Osteocyte (in vitro differentiated cells): ENCODE data around the gene GFOD2. TPM values are rescaled to one million over a fixed set of nuclear protein-coding genes. Genes with fewer than 3 reads are reported as not detected.

Experiments used
- DNase-seq: peaks from one replicate; pipeline ENCODE4 v3.0.0; 2021; ENCODE audit warnings: mixed read lengths; ENCODE audit not compliant: unreplicated experiment; ENCODE audit errors: extremely low spot score
- H3K27ac Mint-ChIP-seq: one replicate; pipeline ENCODE4 v1.8.0; 2021; ENCODE audit warnings: mild to moderate bottlenecking, mixed read lengths; ENCODE audit not compliant: unreplicated experiment
- H3K27me3 Mint-ChIP-seq: one replicate; pipeline ENCODE4 v1.8.0; 2021; ENCODE audit warnings: mixed read lengths; ENCODE audit not compliant: unreplicated experiment
- H3K36me3 Mint-ChIP-seq: one replicate; pipeline ENCODE4 v1.8.0; 2021; ENCODE audit warnings: mixed read lengths; ENCODE audit not compliant: unreplicated experiment
- H3K4me1 Mint-ChIP-seq: one replicate; pipeline ENCODE4 v1.8.0; 2021; ENCODE audit warnings: mixed read lengths; ENCODE audit not compliant: unreplicated experiment
- H3K4me3 Mint-ChIP-seq: one replicate; pipeline ENCODE4 v1.8.0; 2021; ENCODE audit warnings: mild to moderate bottlenecking, moderate library complexity, mixed read lengths; ENCODE audit not compliant: unreplicated experiment
- H3K9me3 Mint-ChIP-seq: one replicate; pipeline ENCODE4 v1.8.0; 2021; ENCODE audit warnings: mixed read lengths; ENCODE audit not compliant: unreplicated experiment
- CTCF ChIP-seq: fragments of 200-600 bp; sonication (generic); IDR thresholded peaks from 2 replicates; pipeline ENCODE4 v1.5.0; 2021; ENCODE audit warnings: antibody characterized with exemption, mild to moderate bottlenecking, moderate library complexity
- total RNA-seq: library from RNA; stranded (reverse); gene quantifications from 2 replicates; pipeline ENCODE4 v1.2.1, GENCODE V29; 2021

The GFOD2 gene
- total RNA-seq, 1 donor from 2014 or later, result 22.2 TPM

- no peak overlapping the region for H3K27ac Mint-ChIP-seq
- no peak overlapping the region for H3K4me3 Mint-ChIP-seq
- H3K27me3 Mint-ChIP-seq, result no peaks in the 10 kb centered on the region
- H3K36me3 Mint-ChIP-seq, result peaks cover 16% of the 10 kb centered on the region
- no peak for TF ChIP-seq CTCF
- no peak for DNase-seq
- H3K9me3 Mint-ChIP-seq, result no peaks in the 10 kb centered on the region
- peaks cover 1% of the 10 kb centered on the region for H3K4me1 Mint-ChIP-seq
These were observed 33.6 kb downstream of the GFOD2 start for GRCh38 chr16:67685388-67686112.

- Mint-ChIP-seq H3K4me3 (no peak overlapping the region), H3K27ac (no peak overlapping the region), H3K9me3 (no peaks in the 10 kb centered on the region), H3K4me1 (peaks cover 1% of the 10 kb centered on the region), H3K36me3 (peaks cover 15% of the 10 kb centered on the region), H3K27me3 (no peaks in the 10 kb centered on the region)
- DNase-seq, result no peak
- TF ChIP-seq CTCF, result no peak
These were observed 35.3 kb downstream of the GFOD2 start for GRCh38 chr16:67683767-67684166.

DNA sequence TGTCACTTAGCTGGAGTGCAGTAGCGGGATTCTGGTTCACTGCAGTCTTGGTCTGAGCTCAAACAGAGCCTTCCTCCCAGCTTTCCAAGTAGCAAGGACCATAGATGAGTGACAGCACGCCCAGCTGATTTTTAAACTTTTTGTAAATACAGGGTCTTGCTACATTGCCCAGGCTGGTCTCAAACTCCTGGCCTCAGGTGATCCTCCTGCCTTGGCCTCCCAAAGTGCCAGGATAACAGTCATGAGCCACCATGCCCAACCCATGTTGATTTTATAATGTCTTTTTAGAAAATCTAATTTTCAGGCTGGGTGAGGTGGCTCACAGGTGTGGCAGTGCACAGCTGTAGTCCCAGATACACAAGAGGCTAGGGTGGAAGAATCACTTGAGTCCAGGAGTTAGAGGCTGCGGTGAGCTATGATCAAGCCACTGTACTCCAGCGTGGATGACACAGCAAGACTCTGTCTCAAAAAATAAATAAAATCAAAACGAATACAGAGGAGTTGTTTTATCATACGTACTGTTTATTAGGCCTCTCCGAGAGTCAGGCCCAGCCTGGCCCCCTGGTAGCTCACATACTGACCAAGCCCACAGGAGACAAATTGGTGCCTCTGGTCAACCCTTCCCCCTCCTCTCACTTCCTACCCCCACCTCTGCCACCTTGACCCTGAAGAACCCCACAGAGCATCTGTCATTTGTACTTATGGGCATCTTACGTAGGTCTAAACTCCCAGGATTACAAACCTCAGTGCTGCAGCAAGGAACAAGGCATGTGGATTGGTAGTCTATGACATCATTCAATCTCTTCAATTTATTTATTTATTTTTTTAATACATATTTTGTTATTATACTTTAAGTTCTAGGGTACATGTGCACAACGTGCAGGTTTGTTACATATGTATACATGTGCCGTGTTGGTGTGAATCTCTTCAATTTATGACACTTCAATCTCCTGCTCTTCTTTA, 38.9 kb downstream of the GFOD2 start:
- no peaks in the 10 kb centered on the region for H3K27me3 Mint-ChIP-seq

DNA sequence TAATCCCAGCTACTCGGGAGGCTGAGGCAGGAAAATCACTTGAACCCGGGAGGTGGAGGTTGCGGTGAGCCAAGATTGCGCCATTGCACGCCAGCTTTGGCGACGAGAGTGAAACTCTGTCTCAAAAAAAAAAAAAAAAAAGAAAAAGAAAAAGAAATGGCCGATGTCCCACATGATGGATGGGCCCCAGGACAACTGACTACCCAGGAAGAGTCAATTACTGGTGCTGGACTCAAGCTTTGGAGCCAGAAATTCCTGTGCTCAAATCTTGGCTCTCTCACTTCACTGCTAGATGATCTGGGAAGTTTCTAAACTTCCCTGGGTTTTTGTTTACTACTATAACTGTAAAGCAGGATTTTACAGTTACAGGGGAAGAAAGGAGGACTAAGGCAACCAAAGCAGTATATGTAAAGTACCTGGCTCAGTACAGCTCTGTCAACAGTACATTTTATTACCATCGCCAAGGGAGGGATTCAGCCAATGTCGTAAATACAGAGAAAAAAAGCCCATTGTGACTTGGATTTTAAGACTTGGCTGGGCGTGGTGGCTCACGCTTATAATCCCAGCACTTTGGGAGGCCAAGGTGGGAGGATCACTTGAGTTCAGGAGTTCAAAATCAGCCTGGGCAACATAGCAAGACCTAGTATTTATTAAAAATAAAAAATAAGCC, 40.6 kb downstream of the GFOD2 start:
- H3K9me3 Mint-ChIP-seq, result no peaks in the 10 kb centered on the region
- H3K27ac Mint-ChIP-seq, result no peak overlapping the region

More for the DNA sequence above, 38.9 kb downstream of the GFOD2 start:
- no peak for DNase-seq
- H3K27ac Mint-ChIP-seq, result no peak overlapping the region
- H3K9me3 Mint-ChIP-seq, result no peaks in the 10 kb centered on the region
- TF ChIP-seq CTCF, result no peak
- peaks cover 9% of the 10 kb centered on the region for H3K36me3 Mint-ChIP-seq
- no peak overlapping the region for H3K4me3 Mint-ChIP-seq
- no peaks in the 10 kb centered on the region for H3K4me1 Mint-ChIP-seq

More for the DNA sequence above, 40.6 kb downstream of the GFOD2 start:
- no peak for TF ChIP-seq CTCF
- DNase-seq, result no peak
- Mint-ChIP-seq H3K27me3 (no peaks in the 10 kb centered on the region), H3K4me1 (peaks cover 11% of the 10 kb centered on the region), H3K4me3 (no peak overlapping the region), H3K36me3 (peaks cover 9% of the 10 kb centered on the region)
